Measurements from ENCODE around the gene MRTFA.

GRCh38 chr22:40434106-40434505, 202.4 kb downstream of the MRTFA start:
- TF ChIP-seq EZH2 (IDR thresholded peaks at IDR 0.05) = no peak
- TF ChIP-seq CTCF (IDR thresholded peaks at IDR 0.05) = no peak
- no peak for TF ChIP-seq EZH2phosphoT487 (IDR thresholded peaks at IDR 0.05)
